Liver (tissue), 9 donors: Measurements from ENCODE around the gene PLEKHA8. TPM values are rescaled to one million over a fixed set of nuclear protein-coding genes. Genes with fewer than 3 reads are reported as not detected.

Source experiments
- DNase-seq: peaks from one replicate; pipeline ENCODE4 v3.0.0-alpha.2; 2017; ENCODE audit warnings: low spot score
- H3K27ac ChIP-seq, 2 donors: one replicate each; pipeline ENCODE4 v1.7.0; 2013; ENCODE audit warnings: inconsistent platforms in 2 of 2, low read length in 2 of 2, control low read depth in 1 of 2, low read depth in 1 of 2, mild to moderate bottlenecking in 1 of 2
- H3K27me3 ChIP-seq, 4 donors: one replicate each; pipeline versions ENCODE4 v1.6.1 to v1.7.0; 2013; ENCODE audit warnings: low read length in 3 of 4, inconsistent platforms in 1 of 4, mild to moderate bottlenecking in 1 of 4, moderate library complexity in 1 of 4; ENCODE audit not compliant: control insufficient read depth in 4 of 4, insufficient read depth in 4 of 4
- H3K36me3 ChIP-seq, 4 donors: one replicate each; pipeline versions ENCODE4 v1.6.1 to v1.7.0; 2013; ENCODE audit warnings: low read length in 3 of 4, mild to moderate bottlenecking in 3 of 4, low read depth in 1 of 4, moderate library complexity in 1 of 4; ENCODE audit not compliant: control insufficient read depth in 4 of 4, insufficient read depth in 3 of 4
- H3K4me1 ChIP-seq, 4 donors: one replicate each; pipeline versions ENCODE4 v1.6.1 to v1.7.0; 2013; ENCODE audit warnings: low read length in 3 of 4, mild to moderate bottlenecking in 3 of 4, moderate library complexity in 1 of 4; ENCODE audit not compliant: control insufficient read depth in 4 of 4, insufficient read depth in 4 of 4
- H3K4me3 ChIP-seq, 3 donors: one replicate each; pipeline versions ENCODE4 v1.6.1 to v1.7.0; 2013; ENCODE audit warnings: low read length in 3 of 3, control low read depth in 1 of 3, low read depth in 1 of 3, mild to moderate bottlenecking in 1 of 3
- H3K9ac ChIP-seq, 2 donors: one replicate each; pipeline ENCODE4 v1.7.0; 2013; ENCODE audit warnings: low read length in 2 of 2, mild to moderate bottlenecking in 2 of 2, moderate library complexity in 2 of 2, control low read depth in 1 of 2, low read depth in 1 of 2
- H3K9me3 ChIP-seq, 4 donors: one replicate each; pipeline versions ENCODE4 v1.6.1 to v1.7.0; 2013; ENCODE audit warnings: low read length in 3 of 4; ENCODE audit not compliant: control insufficient read depth in 4 of 4
- FOXA1 ChIP-seq: IDR thresholded peaks from 2 replicates; pipeline ENCODE4 v1.6.1; 2016; ENCODE audit warnings: antibody characterized with exemption
- FOXA2 ChIP-seq: IDR thresholded peaks from 2 replicates; pipeline ENCODE4 v1.6.1; 2016; ENCODE audit warnings: antibody characterized with exemption
- GABPA ChIP-seq, 2 donors: IDR thresholded peaks in 1 of 2; conservative IDR thresholded peaks in 1 of 2; 2 replicates each; pipeline ENCODE4 v1.6.1; 2016; ENCODE audit warnings: antibody characterized with exemption in 2 of 2, mild to moderate bottlenecking in 1 of 2, moderate library complexity in 1 of 2
- HNF4A ChIP-seq, 2 donors: conservative IDR thresholded peaks; 2 replicates each; pipeline ENCODE4 v1.6.1; 2016; ENCODE audit warnings: antibody characterized with exemption in 2 of 2, mild to moderate bottlenecking in 2 of 2
- HNF4G ChIP-seq: IDR thresholded peaks from 2 replicates; pipeline ENCODE4 v1.6.1; 2016; ENCODE audit warnings: antibody characterized with exemption
- JUND ChIP-seq, 2 donors: IDR thresholded peaks; 2 replicates each; pipeline ENCODE4 v1.6.1; 2016; ENCODE audit warnings: antibody characterized with exemption in 2 of 2
- NR2F2 ChIP-seq: IDR thresholded peaks from 2 replicates; pipeline ENCODE4 v1.6.1; 2016; ENCODE audit warnings: antibody characterized with exemption
- RAD21 ChIP-seq, 2 donors: IDR thresholded peaks; 2 replicates each; pipeline ENCODE4 v1.6.1; 2016; ENCODE audit warnings: antibody characterized with exemption in 2 of 2, mild to moderate bottlenecking in 2 of 2
- RXRA ChIP-seq, 2 donors: IDR thresholded peaks; 2 replicates each; pipeline ENCODE4 v1.6.1; 2017 to 2018; ENCODE audit warnings: antibody characterized with exemption in 2 of 2, mild to moderate bottlenecking in 1 of 2
- TAF1 ChIP-seq: conservative IDR thresholded peaks from 2 replicates; pipeline ENCODE4 v1.6.1; 2016; ENCODE audit warnings: antibody characterized with exemption, mild to moderate bottlenecking
- YY1 ChIP-seq: IDR thresholded peaks from 2 replicates; pipeline ENCODE4 v1.6.1; 2016; ENCODE audit warnings: antibody characterized with exemption, mild to moderate bottlenecking
- WGBS: extraction: QIAGEN DNeasy Blood & Tissue Kit; methylation state at CpG from one replicate; pipeline ENCODE4 v1.1.7; 2013; 5-methylcytosine and 5-hydroxymethylcytosine counted together
- polyA plus RNA-seq, 2 donors: library from polyadenylated mRNA; stranded (reverse) in 1 of 2; unstranded in 1 of 2; fragments of 200-250 nt in 1 of 2; fragments of >200 nt in 1 of 2; fragmentation: Nextera tagmentation in 1 of 2; extraction: Ambion mirVana in 1 of 2; gene quantifications; one replicate each; pipeline versions ENCODE4 v1.2.1 to v1.2.3, GENCODE V29; 2013 to 2015
- total RNA-seq, 2 donors: library from RNA; depleted of rRNA; stranded (reverse); fragments of >200 nt; gene quantifications; one replicate each; pipeline ENCODE4 v1.2.3, GENCODE V29; 2014
- TF ChIP-seq, protein P1 (sequence below): fragments of 150-350 bp; IDR thresholded peaks from 2 replicates; pipeline ENCODE4 v1.5.1; 2017; ENCODE audit warnings: improper control_type of control experiment, low read depth, low read length; ENCODE audit not compliant: missing input control
- TF ChIP-seq, protein P2 (sequence below): IDR thresholded peaks from 2 replicates; pipeline ENCODE4 v1.6.1; 2016; ENCODE audit warnings: antibody characterized with exemption
- TF ChIP-seq, protein P3 (sequence below): IDR thresholded peaks from 2 replicates; pipeline ENCODE4 v1.6.1; 2016; ENCODE audit warnings: antibody characterized with exemption
- TF ChIP-seq, protein P4 (sequence below): IDR thresholded peaks from 2 replicates; pipeline ENCODE4 v1.6.1; 2016; ENCODE audit warnings: antibody characterized with exemption, mild to moderate bottlenecking
- TF ChIP-seq, protein P5 (sequence below): IDR thresholded peaks from 2 replicates; pipeline ENCODE4 v1.6.1; 2016; ENCODE audit warnings: antibody characterized with exemption
- donor health status: healthy.
- donor health status: healthy.
- donor health status: healthy.
- donor health status: healthy.
- donor health status: healthy.

PLEKHA8 gene
- total and polyA plus RNA-seq, 4 donors, result 1.0 to 5.4 (median 2.4) TPM

DNA sequence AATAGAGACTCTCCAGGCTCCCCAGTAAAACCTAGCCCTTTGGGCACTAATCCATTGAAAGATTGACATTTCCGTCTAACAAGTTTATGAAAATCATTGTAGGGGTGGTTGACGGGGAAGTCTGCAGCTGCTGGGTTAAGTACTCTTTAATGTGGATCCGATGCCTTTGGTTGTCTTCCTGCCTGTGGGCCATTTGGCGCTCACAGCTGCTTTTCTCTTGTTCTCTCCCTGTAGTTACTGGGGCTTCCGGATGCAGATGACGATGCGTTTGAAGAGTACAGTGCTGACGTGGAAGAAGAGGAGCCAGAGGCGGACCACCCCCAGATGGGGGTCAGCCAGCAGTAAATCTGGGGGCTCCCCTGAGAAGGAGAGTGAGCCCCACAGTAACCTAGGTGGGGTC, 129.0 kb downstream of the PLEKHA8 start:
- Histone ChIP-seq H3K9ac (no peak overlapping the region), H3K27ac (no peak overlapping the region), H3K4me1 (no peaks in the 10 kb centered on the region), H3K36me3 (no peaks in the 10 kb centered on the region), H3K27me3 (no peaks in the 10 kb centered on the region), H3K4me3 (no peak overlapping the region), H3K9me3 (no peaks in the 10 kb centered on the region)
- DNase-seq, result no peak
- no peak for TF ChIP-seq RAD21 (IDR thresholded peaks at IDR 0.05)
- TF ChIP-seq, protein P1, sequence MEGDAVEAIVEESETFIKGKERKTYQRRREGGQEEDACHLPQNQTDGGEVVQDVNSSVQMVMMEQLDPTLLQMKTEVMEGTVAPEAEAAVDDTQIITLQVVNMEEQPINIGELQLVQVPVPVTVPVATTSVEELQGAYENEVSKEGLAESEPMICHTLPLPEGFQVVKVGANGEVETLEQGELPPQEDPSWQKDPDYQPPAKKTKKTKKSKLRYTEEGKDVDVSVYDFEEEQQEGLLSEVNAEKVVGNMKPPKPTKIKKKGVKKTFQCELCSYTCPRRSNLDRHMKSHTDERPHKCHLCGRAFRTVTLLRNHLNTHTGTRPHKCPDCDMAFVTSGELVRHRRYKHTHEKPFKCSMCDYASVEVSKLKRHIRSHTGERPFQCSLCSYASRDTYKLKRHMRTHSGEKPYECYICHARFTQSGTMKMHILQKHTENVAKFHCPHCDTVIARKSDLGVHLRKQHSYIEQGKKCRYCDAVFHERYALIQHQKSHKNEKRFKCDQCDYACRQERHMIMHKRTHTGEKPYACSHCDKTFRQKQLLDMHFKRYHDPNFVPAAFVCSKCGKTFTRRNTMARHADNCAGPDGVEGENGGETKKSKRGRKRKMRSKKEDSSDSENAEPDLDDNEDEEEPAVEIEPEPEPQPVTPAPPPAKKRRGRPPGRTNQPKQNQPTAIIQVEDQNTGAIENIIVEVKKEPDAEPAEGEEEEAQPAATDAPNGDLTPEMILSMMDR, result no peak
- TF ChIP-seq, protein P2, sequence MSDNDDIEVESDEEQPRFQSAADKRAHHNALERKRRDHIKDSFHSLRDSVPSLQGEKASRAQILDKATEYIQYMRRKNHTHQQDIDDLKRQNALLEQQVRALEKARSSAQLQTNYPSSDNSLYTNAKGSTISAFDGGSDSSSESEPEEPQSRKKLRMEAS, result no peak
- no peak for TF ChIP-seq FOXA2
- TF ChIP-seq, protein P3, sequence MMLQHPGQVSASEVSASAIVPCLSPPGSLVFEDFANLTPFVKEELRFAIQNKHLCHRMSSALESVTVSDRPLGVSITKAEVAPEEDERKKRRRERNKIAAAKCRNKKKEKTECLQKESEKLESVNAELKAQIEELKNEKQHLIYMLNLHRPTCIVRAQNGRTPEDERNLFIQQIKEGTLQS, result no peak
- no peak for TF ChIP-seq JUND (IDR thresholded peaks at IDR 0.05)
- TF ChIP-seq, protein P4, sequence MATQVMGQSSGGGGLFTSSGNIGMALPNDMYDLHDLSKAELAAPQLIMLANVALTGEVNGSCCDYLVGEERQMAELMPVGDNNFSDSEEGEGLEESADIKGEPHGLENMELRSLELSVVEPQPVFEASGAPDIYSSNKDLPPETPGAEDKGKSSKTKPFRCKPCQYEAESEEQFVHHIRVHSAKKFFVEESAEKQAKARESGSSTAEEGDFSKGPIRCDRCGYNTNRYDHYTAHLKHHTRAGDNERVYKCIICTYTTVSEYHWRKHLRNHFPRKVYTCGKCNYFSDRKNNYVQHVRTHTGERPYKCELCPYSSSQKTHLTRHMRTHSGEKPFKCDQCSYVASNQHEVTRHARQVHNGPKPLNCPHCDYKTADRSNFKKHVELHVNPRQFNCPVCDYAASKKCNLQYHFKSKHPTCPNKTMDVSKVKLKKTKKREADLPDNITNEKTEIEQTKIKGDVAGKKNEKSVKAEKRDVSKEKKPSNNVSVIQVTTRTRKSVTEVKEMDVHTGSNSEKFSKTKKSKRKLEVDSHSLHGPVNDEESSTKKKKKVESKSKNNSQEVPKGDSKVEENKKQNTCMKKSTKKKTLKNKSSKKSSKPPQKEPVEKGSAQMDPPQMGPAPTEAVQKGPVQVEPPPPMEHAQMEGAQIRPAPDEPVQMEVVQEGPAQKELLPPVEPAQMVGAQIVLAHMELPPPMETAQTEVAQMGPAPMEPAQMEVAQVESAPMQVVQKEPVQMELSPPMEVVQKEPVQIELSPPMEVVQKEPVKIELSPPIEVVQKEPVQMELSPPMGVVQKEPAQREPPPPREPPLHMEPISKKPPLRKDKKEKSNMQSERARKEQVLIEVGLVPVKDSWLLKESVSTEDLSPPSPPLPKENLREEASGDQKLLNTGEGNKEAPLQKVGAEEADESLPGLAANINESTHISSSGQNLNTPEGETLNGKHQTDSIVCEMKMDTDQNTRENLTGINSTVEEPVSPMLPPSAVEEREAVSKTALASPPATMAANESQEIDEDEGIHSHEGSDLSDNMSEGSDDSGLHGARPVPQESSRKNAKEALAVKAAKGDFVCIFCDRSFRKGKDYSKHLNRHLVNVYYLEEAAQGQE, result no peak
- TF ChIP-seq YY1, result no peak
- no peak for TF ChIP-seq HNF4A (conservative IDR thresholded peaks at IDR 0.05)
- TF ChIP-seq FOXA1, result no peak
- TF ChIP-seq, protein P5, sequence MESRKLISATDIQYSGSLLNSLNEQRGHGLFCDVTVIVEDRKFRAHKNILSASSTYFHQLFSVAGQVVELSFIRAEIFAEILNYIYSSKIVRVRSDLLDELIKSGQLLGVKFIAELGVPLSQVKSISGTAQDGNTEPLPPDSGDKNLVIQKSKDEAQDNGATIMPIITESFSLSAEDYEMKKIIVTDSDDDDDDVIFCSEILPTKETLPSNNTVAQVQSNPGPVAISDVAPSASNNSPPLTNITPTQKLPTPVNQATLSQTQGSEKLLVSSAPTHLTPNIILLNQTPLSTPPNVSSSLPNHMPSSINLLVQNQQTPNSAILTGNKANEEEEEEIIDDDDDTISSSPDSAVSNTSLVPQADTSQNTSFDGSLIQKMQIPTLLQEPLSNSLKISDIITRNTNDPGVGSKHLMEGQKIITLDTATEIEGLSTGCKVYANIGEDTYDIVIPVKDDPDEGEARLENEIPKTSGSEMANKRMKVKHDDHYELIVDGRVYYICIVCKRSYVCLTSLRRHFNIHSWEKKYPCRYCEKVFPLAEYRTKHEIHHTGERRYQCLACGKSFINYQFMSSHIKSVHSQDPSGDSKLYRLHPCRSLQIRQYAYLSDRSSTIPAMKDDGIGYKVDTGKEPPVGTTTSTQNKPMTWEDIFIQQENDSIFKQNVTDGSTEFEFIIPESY, result no peak
- no peak for TF ChIP-seq GABPA (IDR thresholded peaks at IDR 0.05 in 1 of 2, conservative IDR thresholded peaks at IDR 0.05 in 1 of 2)
- 93% methylated on average over 9 of the region's 9 CpGs for WGBS

DNA sequence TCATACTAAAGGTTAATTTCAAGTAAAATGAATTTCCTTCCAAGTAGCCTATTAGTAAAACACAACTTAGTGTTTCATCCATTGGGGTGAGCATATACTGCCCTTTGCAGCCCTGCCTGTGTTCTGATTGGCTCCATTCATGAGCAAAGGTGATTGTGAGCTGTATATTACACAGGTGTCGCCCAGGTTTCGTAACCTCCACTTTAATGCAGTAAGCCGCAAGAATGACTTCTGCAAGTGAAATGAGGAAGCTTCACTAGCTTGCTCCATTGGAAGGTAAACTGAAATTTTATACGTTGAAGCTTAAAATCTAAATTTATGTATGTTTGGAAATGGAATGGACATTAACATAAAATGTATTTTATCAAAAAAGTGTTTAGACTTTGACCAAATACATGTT, 131.0 kb downstream of the PLEKHA8 start:
- H3K27me3 ChIP-seq, result no peaks in the 10 kb centered on the region
- 84% methylated on average over 4 of the region's 4 CpGs for WGBS
- H3K9ac ChIP-seq, result no peak overlapping the region
- no peaks in the 10 kb centered on the region for H3K36me3 ChIP-seq
- H3K27ac ChIP-seq, result no peak overlapping the region
- no peak for DNase-seq
- no peaks in the 10 kb centered on the region for H3K4me1 ChIP-seq
- no peak overlapping the region for H3K4me3 ChIP-seq
- H3K9me3 ChIP-seq, result no peaks in the 10 kb centered on the region
- TF ChIP-seq YY1 (no peak), TAF1 (no peak), HNF4G (no peak), NR2F2 (no peak), RAD21 (IDR thresholded peaks at IDR 0.05) (no peak), GABPA (IDR thresholded peaks at IDR 0.05 in 1 of 2, conservative IDR thresholded peaks at IDR 0.05 in 1 of 2) (no peak), RXRA (IDR thresholded peaks at IDR 0.05) (no peak)
- TF ChIP-seq, protein P4, result no peak
- TF ChIP-seq, protein P1, result no peak
- TF ChIP-seq, protein P2, result no peak
